K562 (cell line): Measurements from ENCODE around the gene COL8A2. TPM values are rescaled to one million over a fixed set of nuclear protein-coding genes. Genes with fewer than 3 reads are reported as not detected.

Experiments
- ATAC-seq: fragments of 200-7000 bp; cut with Tn5 transposase; 3 replicates; pipeline ENCODE4 v1.9.1; 2020; ENCODE audit warnings: moderate library complexity
- BruUV-seq: library from RNA; stranded (reverse); fragments of 400-500 nt; replicated peaks from 2 replicates; lab custom pipeline; 2021; lab: Mats Ljungman, UMichigan
- CTCF ChIA-PET: fragments of 300-600 bp; formaldehyde crosslinking; extraction: SDS; loops from one replicate; lab custom pipeline; 2021; ENCODE audit warnings: low intra/inter-chr PET ratio; lab: Yijun Ruan, JAX
- POLR2A ChIA-PET: fragments of 300-600, 350-650 bp; sonication (Branson Sonifier 250); formaldehyde crosslinking; extraction: SDS; loops from one replicate; lab custom pipeline; 2021; ENCODE audit warnings: antibody characterized with exemption, inconsistent platforms; lab: Yijun Ruan, JAX
- DNase-seq, 4 experiments: peaks; one replicate each; pipeline versions ENCODE4 v3.0.0 to v3.0.0-alpha.2; 2011 to 2018; ENCODE audit warnings: low spot score in 3 of 4, mixed read lengths in 3 of 4; ENCODE audit errors: extremely low read depth in 1 of 4
- FAIRE-seq: peaks from 2 replicates; lab custom pipeline; 2011; peaks lifted over from hg19 to GRCh38; lab: Jason Lieb, UNC
- H2AFZ ChIP-seq: 2 replicates; pipeline ENCODE4 v1.6.0; 2011; ENCODE audit warnings: low read depth, low read length, control low read depth, inconsistent platforms
- H3K27ac ChIP-seq: fragments of 200-600 bp; 3 replicates; pipeline ENCODE4 v1.8.0; 2011; ENCODE audit warnings: low read depth, mild to moderate bottlenecking, control low read depth, inconsistent platforms, low read length, moderate library complexity, mixed read lengths; ENCODE audit errors: extremely low read depth
- H3K27me3 ChIP-seq, 2 experiments: fragments of 300-600 bp in 1 of 2; 2 replicates in 1 of 2; 3 replicates in 1 of 2; pipeline versions ENCODE4 v1.6.0 to v1.8.0; 2011; ENCODE audit warnings: inconsistent platforms in 2 of 2, low read length in 2 of 2, mild to moderate bottlenecking in 1 of 2, mixed read lengths in 1 of 2, moderate library complexity in 1 of 2; ENCODE audit not compliant: control insufficient read depth in 2 of 2, insufficient read depth in 2 of 2
- H3K36me3 ChIP-seq: fragments of 300-600 bp; 3 replicates; pipeline ENCODE4 v1.8.0; 2011; ENCODE audit warnings: mild to moderate bottlenecking, low read length, inconsistent platforms; ENCODE audit not compliant: control insufficient read depth, insufficient read depth
- H3K4me1 ChIP-seq, 2 experiments: fragments of 200-600 bp in 1 of 2; replicated peaks in 1 of 2; 2 replicates in 1 of 2; 3 replicates in 1 of 2; pipeline versions ENCODE4 v1.5.1 to v1.8.0; 2011; ENCODE audit warnings: inconsistent platforms in 2 of 2, low read length in 2 of 2, mild to moderate bottlenecking in 1 of 2, mixed read lengths in 1 of 2, moderate library complexity in 1 of 2; ENCODE audit not compliant: control insufficient read depth in 2 of 2, insufficient read depth in 2 of 2
- H3K4me2 ChIP-seq: 2 replicates; pipeline ENCODE4 v1.6.1; 2011; ENCODE audit warnings: low read length, control low read depth, inconsistent platforms, mixed read lengths; ENCODE audit not compliant: insufficient read depth
- H3K4me3 ChIP-seq: fragments of 200-600 bp; sonication (generic), shearing (Covaris generic); 2 replicates; pipeline ENCODE4 v1.5.1; 2016; ENCODE audit warnings: control low read depth, inconsistent platforms
- H3K79me2 ChIP-seq: fragments of 200-600 bp; 3 replicates; pipeline ENCODE4 v1.8.0; 2011; ENCODE audit warnings: low read length, inconsistent platforms; ENCODE audit not compliant: control insufficient read depth, insufficient read depth
- H3K9ac ChIP-seq, 2 experiments: 2 replicates each; pipeline versions ENCODE4 v1.6.0 to v1.6.1; 2011; ENCODE audit warnings: low read depth in 2 of 2, low read length in 2 of 2, control low read depth in 1 of 2, inconsistent platforms in 1 of 2, mild to moderate bottlenecking in 1 of 2, mixed read lengths in 1 of 2; ENCODE audit not compliant: insufficient read depth in 1 of 2
- H3K9me1 ChIP-seq: one replicate; pipeline ENCODE4 v1.6.0; 2011; ENCODE audit warnings: inconsistent platforms, mild to moderate bottlenecking, low read length, moderate library complexity; ENCODE audit not compliant: control insufficient read depth, insufficient read depth
- H3K9me3 ChIP-seq: replicated peaks from 2 replicates; pipeline ENCODE4 v1.5.1; 2011; ENCODE audit warnings: low read depth, low read length, inconsistent platforms; ENCODE audit not compliant: control insufficient read depth, insufficient read depth
- H4K20me1 ChIP-seq: replicated peaks from 2 replicates; pipeline ENCODE4 v1.6.1; 2011; ENCODE audit warnings: low read length, inconsistent platforms, mixed read lengths; ENCODE audit not compliant: control insufficient read depth, insufficient read depth
- BDP1 ChIP-seq: IDR thresholded peaks from 3 replicates; pipeline ENCODE4 v1.6.1; 2011; ENCODE audit not compliant: insufficient read length, insufficient read depth
- CHCHD3 ChIP-seq: fragments of 250-450 bp; sonication (Bioruptor Pico); IDR thresholded peaks from 2 replicates; pipeline ENCODE4 v2.1.2; 2022; ENCODE audit warnings: mild to moderate bottlenecking
- COPS2 ChIP-seq: fragments of 450-650 bp; conservative IDR thresholded peaks from 2 replicates; pipeline ENCODE4 v1.6.1; 2016; ENCODE audit warnings: mild to moderate bottlenecking, moderate library complexity
- HNRNPUL1 ChIP-seq: fragments of 200-400 bp; formaldehyde crosslinking; IDR thresholded peaks from 2 replicates; pipeline ENCODE4 v1.6.1; 2017; ENCODE audit warnings: low read length
- HOXB6 ChIP-seq: fragments of 250-450 bp; sonication (Bioruptor Pico); IDR thresholded peaks from 2 replicates; pipeline ENCODE4 v1.5.1; 2022; ENCODE audit warnings: mild to moderate bottlenecking, borderline replicate concordance
- LARP7 ChIP-seq: fragments of 450-650 bp; IDR thresholded peaks from 2 replicates; pipeline ENCODE4 v1.6.1; 2016
- MAFK ChIP-seq: IDR thresholded peaks from 2 replicates; pipeline ENCODE4 v1.6.1; 2011; ENCODE audit warnings: low read length, improper control_type of control experiment
- MEF2D ChIP-seq: conservative IDR thresholded peaks from 2 replicates; pipeline ENCODE4 v1.6.1; 2016; ENCODE audit warnings: low read depth, missing genetic modification characterization, missing compliant biosample characterization
- NFYB ChIP-seq: IDR thresholded peaks from 2 replicates; pipeline ENCODE4 v1.6.1; 2011; ENCODE audit warnings: mild to moderate bottlenecking, moderate library complexity; ENCODE audit not compliant: insufficient read length; ENCODE audit errors: extremely low read depth
- NRF1 ChIP-seq, 2 experiments: fragments of 450-650 bp; IDR thresholded peaks in 1 of 2; conservative IDR thresholded peaks in 1 of 2; 2 replicates each; pipeline ENCODE4 v1.6.1; 2014; ENCODE audit warnings: mild to moderate bottlenecking in 2 of 2
- POLR3A ChIP-seq: IDR thresholded peaks from 2 replicates; pipeline ENCODE4 v1.6.1; 2011; ENCODE audit warnings: borderline replicate concordance, mild to moderate bottlenecking, moderate library complexity; ENCODE audit not compliant: insufficient read length, insufficient read depth; ENCODE audit errors: extremely low read depth
- SIN3A ChIP-seq, 2 experiments: fragments of 150-350 bp in 1 of 2; IDR thresholded peaks; 2 replicates each; pipeline ENCODE4 v1.6.1; 2011 to 2016; ENCODE audit warnings: borderline replicate concordance in 2 of 2, low read depth in 2 of 2, low read length in 2 of 2, mild to moderate bottlenecking in 2 of 2, moderate library complexity in 2 of 2; ENCODE audit not compliant: control insufficient read depth in 1 of 2
- SMARCA4 ChIP-seq: fragments of 450-650 bp; IDR thresholded peaks from 2 replicates; pipeline ENCODE4 v1.6.1; 2016
- TCF7 ChIP-seq: sonication (generic); IDR thresholded peaks from 2 replicates; pipeline ENCODE4 v1.6.1; 2016; ENCODE audit warnings: antibody characterized with exemption, borderline replicate concordance
- U2AF1 ChIP-seq: fragments of 200-400 bp; formaldehyde crosslinking; optimal IDR thresholded peaks from 2 replicates; pipeline ENCODE3; 2017; ENCODE audit warnings: mild to moderate bottlenecking, low read depth, low read length, moderate library complexity
- ZNF217 ChIP-seq: sonication (generic); formaldehyde crosslinking; IDR thresholded peaks from 2 replicates; pipeline ENCODE4 v1.8.0; 2022; ENCODE audit warnings: mild to moderate bottlenecking, missing genetic modification reagents
- ZNF695 ChIP-seq: fragments of 450-650 bp; formaldehyde crosslinking; IDR thresholded peaks from 2 replicates; pipeline ENCODE4 v1.4.0; 2020; ENCODE audit warnings: mild to moderate bottlenecking, moderate library complexity
- ZNF717 ChIP-seq: fragments of 250-450 bp; sonication (Bioruptor Pico); IDR thresholded peaks from 2 replicates; pipeline ENCODE4 v1.5.0; 2021
- WGBS: fragments of 100-300 bp; shearing (Covaris generic); methylation state at CpG from one replicate; pipeline ENCODE4 v1.1.6; 2016; ENCODE audit warnings: low coverage, mixed read lengths; ENCODE audit not compliant: insufficient coverage; ENCODE audit errors: missing lambda C conversion rate; 5-methylcytosine and 5-hydroxymethylcytosine counted together
- in situ Hi-C: fragments of 300-500 bp; cut with MboI; formaldehyde crosslinking; loops from 4 replicates; pipeline ENCODE4 v1.15.0; 2018; ENCODE audit warnings: inconsistent platforms, mixed read lengths
- intact Hi-C: fragments of 100-400 bp; cut with micrococcal nuclease; formaldehyde crosslinking; loops from 2 replicates; pipeline ENCODE4 v1.14.2; 2022
- polyA plus RNA-seq, 8 experiments: library from polyadenylated mRNA; depleted of rRNA in 4 of 8; stranded (reverse) in 5 of 8; unstranded in 3 of 8; fragments of >200 nt; fragmentation: Nextera tagmentation in 2 of 8; fragmentation: Illumina TruSeq in 1 of 8; extraction: Ambion mirVana in 2 of 8; extraction: Trizol in 1 of 8; gene quantifications; 2 replicates each; pipeline versions ENCODE4 v1.2.1 to v1.2.3, GENCODE V29; 2011 to 2014; ENCODE audit warnings: inconsistent platforms in 1 of 8, missing spikeins in 1 of 8
- total RNA-seq, 7 experiments: library from RNA; depleted of rRNA in 6 of 7; stranded (reverse); fragments of >200 nt in 6 of 7; fragmentation: Illumina TruSeq in 2 of 7; extraction: Trizol in 2 of 7; gene quantifications; 2 replicates each; pipeline versions ENCODE4 v1.2.1 to v1.2.3, GENCODE V29; 2011 to 2021; ENCODE audit warnings: low replicate concordance in 1 of 7
- TF ChIP-seq, protein P1 (sequence below): fragments of 250-450 bp; sonication (Bioruptor Pico); IDR thresholded peaks from 2 replicates; pipeline ENCODE4 v1.8.0; 2021; ENCODE audit warnings: mild to moderate bottlenecking, moderate library complexity

COL8A2 gene
- total and polyA plus RNA-seq, 9 of the 15 experiments (the other 6 are each of a cell fraction or from before 2014, with no cell fraction given) = 0.03 to 0.14 (median 0.04) TPM; not detected in 5

DNA sequence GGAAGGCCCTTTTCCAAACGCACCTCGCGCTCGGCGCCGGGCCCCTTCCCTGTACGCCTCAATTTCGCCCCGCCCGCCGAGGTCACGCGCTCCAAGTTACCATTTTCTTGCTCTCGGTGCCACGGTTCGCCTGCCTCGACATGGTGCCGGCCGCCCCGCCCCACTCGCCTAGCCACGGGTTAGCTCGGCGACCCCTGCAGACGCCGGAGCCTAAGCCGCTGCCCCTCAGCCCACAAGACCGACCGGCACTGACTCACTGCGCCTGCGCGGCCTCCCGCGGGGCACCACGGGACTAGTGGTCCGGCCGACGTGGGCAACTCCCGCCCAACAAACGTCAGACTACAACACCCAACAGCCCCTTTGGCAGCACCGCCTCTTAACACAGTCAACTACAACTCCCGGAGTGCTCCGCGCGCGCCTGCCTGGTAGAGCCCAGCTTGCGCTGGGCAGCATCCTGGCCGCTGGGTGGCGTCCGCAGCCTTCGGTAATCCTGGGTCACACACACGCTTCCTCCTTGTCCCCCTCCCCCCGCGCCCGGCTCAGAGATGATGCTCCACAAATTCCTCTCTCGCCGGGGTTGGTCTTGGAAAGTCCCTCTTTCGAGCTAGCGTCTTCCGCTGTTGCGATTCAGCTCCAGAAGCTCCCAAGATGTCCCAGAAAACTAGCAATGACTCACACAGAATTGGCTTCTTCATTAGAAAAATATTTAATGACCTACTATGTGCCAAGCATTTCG, 24.4 kb upstream of the COL8A2 start, which contains the start of gene TRAPPC3:
Gene TRAPPC3, minus strand, starts transcription at position 250 of the 736 bp plus-strand sequence. Its CDS starts 108 bp downstream, at position 142.
- 2% methylated on average over 62 of the region's 62 CpGs for WGBS
- peak; percentile 95 for FAIRE-seq
- TF ChIP-seq ZNF695 (CRISPR knock-in tag) (no peak), U2AF1 (peak; percentile 71), POLR3A (no peak), LARP7 (no peak), TCF7 (0 out of 2 replicates have a peak, but pooled peaks have one; percentile 65), ZNF217 (CRISPR knock-in tag) (no peak), MAFK (0 out of 2 replicates have a peak, but pooled peaks have one; percentile 3), ZNF717 (CRISPR knock-in tag) (no peak), SIN3A (IDR thresholded peaks at IDR 0.05; ENCODE audit: borderline replicate concordance in 2 of 2, control insufficient read depth in 1 of 2, low read depth in 2 of 2, low read length in 2 of 2) (peak in 1 of 2 experiments; percentile 44; a peak in 1 of 4 replicates), HNRNPUL1 (no peak), CHCHD3 (CRISPR knock-in tag) (0 out of 2 replicates have a peak, but pooled peaks have one; percentile 64), SMARCA4 (no peak; the same call in 1 of the 2 replicates), HOXB6 (CRISPR knock-in tag) (no peak), MEF2D (tag) (no peak; the same call in 1 of the 2 replicates), COPS2 (no peak), NFYB (no peak), NRF1 (conservative IDR thresholded peaks at IDR 0.05 in 1 of 2, IDR thresholded peaks at IDR 0.05 in 1 of 2) (peak; percentile 99 to 100), BDP1 (no peak)
- TF ChIP-seq, protein P1, sequence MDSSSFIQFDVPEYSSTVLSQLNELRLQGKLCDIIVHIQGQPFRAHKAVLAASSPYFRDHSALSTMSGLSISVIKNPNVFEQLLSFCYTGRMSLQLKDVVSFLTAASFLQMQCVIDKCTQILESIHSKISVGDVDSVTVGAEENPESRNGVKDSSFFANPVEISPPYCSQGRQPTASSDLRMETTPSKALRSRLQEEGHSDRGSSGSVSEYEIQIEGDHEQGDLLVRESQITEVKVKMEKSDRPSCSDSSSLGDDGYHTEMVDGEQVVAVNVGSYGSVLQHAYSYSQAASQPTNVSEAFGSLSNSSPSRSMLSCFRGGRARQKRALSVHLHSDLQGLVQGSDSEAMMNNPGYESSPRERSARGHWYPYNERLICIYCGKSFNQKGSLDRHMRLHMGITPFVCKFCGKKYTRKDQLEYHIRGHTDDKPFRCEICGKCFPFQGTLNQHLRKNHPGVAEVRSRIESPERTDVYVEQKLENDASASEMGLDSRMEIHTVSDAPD (CRISPR knock-in tag) = no peak

More for the DNA sequence above, 24.4 kb upstream of the COL8A2 start, which contains the start of gene TRAPPC3:
- no peaks in the 10 kb centered on the region for H3K9me3 ChIP-seq
- CTCF ChIA-PET = interaction anchor here (0.5 to 3.4 kb wide), 11 partner anchors 12 to 373 kb away, joined by 3 to 50 read pairs (median 4); no protein-coding TSS in a partner anchor
- H3K79me2 ChIP-seq = peaks cover 38% of the 10 kb centered on the region
- ATAC-seq (peak; percentile 95), DNase-seq (peak; percentile 98 to 100 (median 99))
- peak within 1 kb of the TSS; percentile 93 for H2AFZ ChIP-seq
- H3K4me1 ChIP-seq = peaks cover 31 to 34% of the 10 kb centered on the region in 2 experiments
- H3K36me3 ChIP-seq = peaks cover 17% of the 10 kb centered on the region
- H3K9me1 ChIP-seq = no peaks in the 10 kb centered on the region
- H3K9ac ChIP-seq = peak within 1 kb of the TSS; percentile 90 to 94
- H3K4me3 ChIP-seq = peak within 1 kb of the TSS; percentile 69
- H3K4me2 ChIP-seq = peak within 1 kb of the TSS; percentile 98
- no TSS peak for BruUV-seq
- peak within 1 kb of the TSS; percentile 87 for H3K27ac ChIP-seq
- no peaks in the 10 kb centered on the region for H3K27me3 ChIP-seq
- POLR2A ChIA-PET = interaction anchor here (0.6 to 3.5 kb wide), 26 partner anchors 9 to 336 kb away, joined by 3 to 35 read pairs (median 4); partner anchors contain the start of genes LSM10 and THRAP3
- H4K20me1 ChIP-seq = no peaks in the 10 kb centered on the region
- in situ Hi-C loops (no loop called here), intact Hi-C loops (loop anchor here (1.0 to 2.0 kb wide), 4 partner anchors 39 to 271 kb away; partner anchors contain the start of gene THRAP3)
